Spleen (tissue), 11 donors: Measurements from ENCODE around the gene NPC1. TPM values are rescaled to one million over a fixed set of nuclear protein-coding genes. Genes with fewer than 3 reads are reported as not detected.
A peak's percentile ranks its signal among the peaks of the same experiment; 100 is the strongest.

Experiments
- DNase-seq: peaks from one replicate; pipeline ENCODE4 v3.0.0-alpha.2; 2020
- H3K27ac ChIP-seq, 8 donors: fragments of 200-600 bp; sonication (generic) in 7 of 8; 1 replicate in 4 of 8; 2 replicates in 4 of 8; pipeline versions ENCODE4 v1.5.0 to v1.8.0; 2016 to 2021; ENCODE audit warnings: inconsistent platforms in 4 of 8, mild to moderate bottlenecking in 4 of 8, moderate library complexity in 1 of 8
- H3K27me3 ChIP-seq, 7 donors: fragments of 200-600 bp; sonication (generic) in 6 of 7; replicated peaks in 1 of 7; 1 replicate in 4 of 7; 2 replicates in 3 of 7; pipeline versions ENCODE4 v1.5.0 to v1.8.0; 2016 to 2021; ENCODE audit warnings: inconsistent platforms in 3 of 7, mild to moderate bottlenecking in 1 of 7
- H3K36me3 ChIP-seq, 6 donors: fragments of 200-600 bp; sonication (generic) in 5 of 6; 1 replicate in 4 of 6; 2 replicates in 2 of 6; pipeline versions ENCODE4 v1.5.0 to v1.8.0; 2016 to 2021; ENCODE audit warnings: inconsistent platforms in 2 of 6
- H3K4me1 ChIP-seq, 6 donors: fragments of 200-600 bp; sonication (generic) in 5 of 6; 1 replicate in 3 of 6; 2 replicates in 3 of 6; pipeline versions ENCODE4 v1.5.0 to v1.8.0; 2016 to 2021; ENCODE audit warnings: inconsistent platforms in 3 of 6
- H3K4me3 ChIP-seq, 8 donors: fragments of 200-600 bp; sonication (generic) in 7 of 8; 1 replicate in 4 of 8; 2 replicates in 4 of 8; pipeline versions ENCODE4 v1.5.0 to v1.8.0; 2016 to 2021; ENCODE audit warnings: inconsistent platforms in 4 of 8, mild to moderate bottlenecking in 4 of 8, moderate library complexity in 2 of 8
- H3K9me3 ChIP-seq, 8 donors: fragments of 200-600 bp; sonication (generic) in 7 of 8; 1 replicate in 4 of 8; 2 replicates in 4 of 8; pipeline versions ENCODE4 v1.5.0 to v1.8.0; 2016 to 2021; ENCODE audit warnings: inconsistent platforms in 4 of 8
- CTCF ChIP-seq, 11 experiments: fragments of 200-600 bp in 7 of 11; fragments of 450-650 bp in 4 of 11; sonication (generic) in 4 of 11; IDR thresholded peaks in 8 of 11; conservative IDR thresholded peaks in 3 of 11; 1 replicate in 7 of 11; 2 replicates in 4 of 11; pipeline versions ENCODE4 v1.4.0 to v1.8.0; 2016 to 2021; ENCODE audit warnings: antibody characterized with exemption in 11 of 11, inconsistent platforms in 4 of 11, mild to moderate bottlenecking in 1 of 11
- POLR2A ChIP-seq, 3 donors: fragments of 450-650 bp; IDR thresholded peaks; one replicate each; pipeline ENCODE4 v1.5.1; 2017; ENCODE audit warnings: antibody characterized with exemption in 3 of 3, mild to moderate bottlenecking in 1 of 3
- POLR2AphosphoS5 ChIP-seq, 3 donors: sonication (generic); formaldehyde crosslinking; IDR thresholded peaks; one replicate each; pipeline ENCODE4 v1.5.1; 2017; ENCODE audit warnings: antibody characterized with exemption in 3 of 3
- WGBS, 5 donors: extraction: QIAGEN DNeasy Blood & Tissue Kit in 3 of 5; methylation state at CpG; one replicate each; pipeline versions ENCODE4 v1.1.5 to v1.1.7; 2013 to 2018; 5-methylcytosine and 5-hydroxymethylcytosine counted together
- intact Hi-C: fragments of 100-400 bp; cut with DNase I; formaldehyde crosslinking; loops from one replicate; pipeline ENCODE4 v1.15.0; 2023; ENCODE audit warnings: low total_unique reads
- polyA plus RNA-seq, 3 donors: library from polyadenylated mRNA; stranded (reverse); fragments of 200-250 nt; gene quantifications; one replicate each; pipeline ENCODE4 v1.2.1, GENCODE V29; 2013
- total RNA-seq, 7 donors: library from RNA; depleted of rRNA in 3 of 7; stranded (reverse); fragments of >200 nt in 3 of 7; fragmentation: NEBNext Ultra II Directional in 4 of 7; extraction: Animal tissue kit (Norgen Biotek cat#: 25700) in 4 of 7; gene quantifications; one replicate each; pipeline versions ENCODE4 v1.1.0 to v1.2.1, GENCODE V29; 2016 to 2021
- donor health status: healthy with polysubstance abuse.
- donor health status: DM: no; HTN: no; CAD: no; lungs with moderate emphysema.
- donor health status: DM: no; HTN: no; CAD: no.
- donor health status: Bipolar disorder and iron deficiency.
- donor health status: healthy.
- donor health status: DM: no; HTN: no; CAD: no.
- donor health status: DM: yes; HTN: yes; CAD: no.

Gene NPC1
- total and polyA plus RNA-seq, 10 donors: 8.1 to 84.2 (median 56.0) TPM

- peaks cover 0 to 100% (median 86%) of the 10 kb centered on the region in 6 donors for H3K36me3 ChIP-seq
- DNase-seq: no peak
- H3K9me3 ChIP-seq: no peaks in the 10 kb centered on the region
- H3K4me1 ChIP-seq: peaks cover 24 to 49% (median 36%) of the 10 kb centered on the region in 6 donors
- H3K27me3 ChIP-seq: no peaks in the 10 kb centered on the region
- no peak overlapping the region for H3K4me3 ChIP-seq
- WGBS, 5 donors: 68 to 73% (median 70%) methylated on average over 9 of the region's 9 CpGs
- TF ChIP-seq POLR2AphosphoS5 (IDR thresholded peaks at IDR 0.05) (no peak), POLR2A (IDR thresholded peaks at IDR 0.05) (no peak), CTCF (IDR thresholded peaks at IDR 0.05 in 8 of 11, conservative IDR thresholded peaks at IDR 0.05 in 3 of 11) (no peak)
- H3K27ac ChIP-seq: peak overlapping the region; percentile 15 to 81 (median 62)
- intact Hi-C loops: no loop called here
These were observed 46.3 kb downstream of the NPC1 start for GRCh38 chr18:23539911-23540525.

- intact Hi-C loops: no loop called here
- Histone ChIP-seq H3K27me3 (no peaks in the 10 kb centered on the region), H3K4me1 (peaks cover 24 to 49% (median 36%) of the 10 kb centered on the region in 6 donors), H3K4me3 (no peak overlapping the region), H3K27ac (peak overlapping the region in 3 of 8 donors; percentile 67 to 81 (median 71)), H3K36me3 (peaks cover 0 to 100% (median 86%) of the 10 kb centered on the region in 6 donors), H3K9me3 (no peaks in the 10 kb centered on the region)
- TF ChIP-seq CTCF (IDR thresholded peaks at IDR 0.05 in 8 of 11, conservative IDR thresholded peaks at IDR 0.05 in 3 of 11): no peak
- no peak for TF ChIP-seq POLR2A (IDR thresholded peaks at IDR 0.05)
- TF ChIP-seq POLR2AphosphoS5 (IDR thresholded peaks at IDR 0.05): no peak
- DNase-seq: no peak
- 48 to 65% (median 57%) methylated on average over 9 of the region's 9 CpGs for WGBS, 5 donors
These were observed 47.0 kb downstream of the NPC1 start for GRCh38 chr18:23539296-23539695.

GRCh38 chr18:23538870-23539269, 47.4 kb downstream of the NPC1 start:
- no peak overlapping the region for H3K4me3 ChIP-seq
- H3K9me3 ChIP-seq: no peaks in the 10 kb centered on the region
- WGBS, 5 donors: 85 to 93% (median 88%) methylated on average over 6 of the region's 6 CpGs
- intact Hi-C loops: no loop called here
- peak overlapping the region in 1 of 8 donors; percentile 81 for H3K27ac ChIP-seq
- no peak for TF ChIP-seq POLR2A (IDR thresholded peaks at IDR 0.05)
- TF ChIP-seq CTCF (IDR thresholded peaks at IDR 0.05 in 8 of 11, conservative IDR thresholded peaks at IDR 0.05 in 3 of 11): no peak
- H3K4me1 ChIP-seq: peaks cover 24 to 49% (median 36%) of the 10 kb centered on the region in 6 donors
- H3K27me3 ChIP-seq: no peaks in the 10 kb centered on the region
- DNase-seq: no peak
- peaks cover 0 to 100% (median 86%) of the 10 kb centered on the region in 6 donors for H3K36me3 ChIP-seq

DNA sequence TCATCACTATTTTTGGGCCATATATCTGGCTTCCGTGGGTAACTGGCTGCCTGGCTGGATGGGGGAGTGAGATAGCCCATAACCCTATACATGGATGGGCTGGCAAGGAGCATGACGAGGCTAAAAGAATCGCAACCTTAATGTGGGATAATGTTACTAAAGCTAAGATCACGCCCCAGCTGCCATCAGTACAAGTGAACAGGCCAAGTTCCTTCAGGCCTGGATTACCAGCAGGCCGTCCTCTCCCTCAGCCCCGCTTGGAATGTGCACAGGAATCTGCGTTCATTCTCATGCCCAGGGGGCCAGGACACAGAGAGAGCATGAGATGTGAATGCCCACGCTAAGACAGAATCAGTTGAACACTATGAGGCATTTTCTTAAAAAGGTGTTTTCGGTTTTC, 48.3 kb downstream of the NPC1 start:
- Histone ChIP-seq H3K27me3 (no peaks in the 10 kb centered on the region), H3K9me3 (no peaks in the 10 kb centered on the region), H3K36me3 (peaks cover 0 to 100% (median 86%) of the 10 kb centered on the region in 6 donors), H3K4me3 (no peak overlapping the region), H3K27ac (no peak overlapping the region), H3K4me1 (peaks cover 24 to 49% (median 36%) of the 10 kb centered on the region in 6 donors)
- DNase-seq: no peak
- 95 to 99% (median 96%) methylated on average over 9 of the region's 9 CpGs for WGBS, 5 donors
- TF ChIP-seq POLR2A (IDR thresholded peaks at IDR 0.05) (no peak), POLR2AphosphoS5 (IDR thresholded peaks at IDR 0.05) (no peak), CTCF (IDR thresholded peaks at IDR 0.05 in 8 of 11, conservative IDR thresholded peaks at IDR 0.05 in 3 of 11) (no peak)
- intact Hi-C loops: no loop called here
